ENCODE measurements around the gene NOTCH2. TPM values are rescaled to one million over a fixed set of nuclear protein-coding genes. Genes with fewer than 3 reads are reported as not detected.

Gene NOTCH2
- total RNA-seq, 3 donors from 2014 or later (not counting 1 experiment from before 2014, with no cell fraction given), result 74.7 to 136 (median 97.4) TPM

DNA sequence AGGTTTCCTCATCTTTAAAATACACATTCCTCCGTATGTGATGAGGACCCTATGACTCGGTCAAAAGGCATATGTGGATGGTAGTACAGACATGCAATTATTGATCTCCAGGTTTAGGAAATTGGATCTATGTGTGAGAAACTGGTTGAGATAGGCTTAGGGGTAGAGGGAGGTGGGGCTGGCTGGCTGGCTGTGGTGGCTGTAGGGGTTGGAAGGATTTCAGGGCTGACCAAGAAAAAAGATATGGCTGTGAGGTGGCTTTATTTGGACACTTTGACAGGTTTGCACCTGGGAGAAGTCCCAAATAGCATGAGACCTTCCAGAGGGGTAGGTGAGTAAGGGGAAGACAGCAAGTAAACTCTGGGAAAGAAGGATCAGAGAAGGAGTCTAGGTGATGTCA, 133.5 kb downstream of the NOTCH2 start:
- H3K27ac Mint-ChIP-seq, result no peak overlapping the region
- H3K27me3 Mint-ChIP-seq (ENCODE audit: low read depth in 2 of 2), result no peaks in the 10 kb centered on the region
- TF ChIP-seq, protein P1, sequence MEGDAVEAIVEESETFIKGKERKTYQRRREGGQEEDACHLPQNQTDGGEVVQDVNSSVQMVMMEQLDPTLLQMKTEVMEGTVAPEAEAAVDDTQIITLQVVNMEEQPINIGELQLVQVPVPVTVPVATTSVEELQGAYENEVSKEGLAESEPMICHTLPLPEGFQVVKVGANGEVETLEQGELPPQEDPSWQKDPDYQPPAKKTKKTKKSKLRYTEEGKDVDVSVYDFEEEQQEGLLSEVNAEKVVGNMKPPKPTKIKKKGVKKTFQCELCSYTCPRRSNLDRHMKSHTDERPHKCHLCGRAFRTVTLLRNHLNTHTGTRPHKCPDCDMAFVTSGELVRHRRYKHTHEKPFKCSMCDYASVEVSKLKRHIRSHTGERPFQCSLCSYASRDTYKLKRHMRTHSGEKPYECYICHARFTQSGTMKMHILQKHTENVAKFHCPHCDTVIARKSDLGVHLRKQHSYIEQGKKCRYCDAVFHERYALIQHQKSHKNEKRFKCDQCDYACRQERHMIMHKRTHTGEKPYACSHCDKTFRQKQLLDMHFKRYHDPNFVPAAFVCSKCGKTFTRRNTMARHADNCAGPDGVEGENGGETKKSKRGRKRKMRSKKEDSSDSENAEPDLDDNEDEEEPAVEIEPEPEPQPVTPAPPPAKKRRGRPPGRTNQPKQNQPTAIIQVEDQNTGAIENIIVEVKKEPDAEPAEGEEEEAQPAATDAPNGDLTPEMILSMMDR (IDR thresholded peaks at IDR 0.05), result no peak
- Histone ChIP-seq H3K27me3 (ENCODE audit: control insufficient read depth, insufficient read depth, low read length) (no peaks in the 10 kb centered on the region), H3K9me3 (ENCODE audit: control insufficient read depth, insufficient read depth, low read length) (no peaks in the 10 kb centered on the region), H3K4me1 (ENCODE audit: control insufficient read depth, insufficient read depth, low read length) (no peaks in the 10 kb centered on the region), H3K36me3 (ENCODE audit: control insufficient read depth, insufficient read depth, low read length) (peaks cover 74% of the 10 kb centered on the region), H3K4me3 (ENCODE audit: low read length) (no peak overlapping the region), H3K27ac (ENCODE audit: low read length) (no peak overlapping the region)
- 100% methylated on average over 2 of the region's 2 CpGs for WGBS (ENCODE audit: insufficient coverage)
- DNase-seq (no peak), ATAC-seq (no peak)
- H3K9me3 Mint-ChIP-seq, result peaks cover 0 to 6% of the 10 kb centered on the region in 2 donors
- H3K4me3 Mint-ChIP-seq, result no peak overlapping the region
- intact Hi-C loops (cut with micrococcal nuclease), result no loop called here
- peaks cover 46% of the 10 kb centered on the region for H3K36me3 Mint-ChIP-seq
- no peaks in the 10 kb centered on the region for H3K4me1 Mint-ChIP-seq

DNA sequence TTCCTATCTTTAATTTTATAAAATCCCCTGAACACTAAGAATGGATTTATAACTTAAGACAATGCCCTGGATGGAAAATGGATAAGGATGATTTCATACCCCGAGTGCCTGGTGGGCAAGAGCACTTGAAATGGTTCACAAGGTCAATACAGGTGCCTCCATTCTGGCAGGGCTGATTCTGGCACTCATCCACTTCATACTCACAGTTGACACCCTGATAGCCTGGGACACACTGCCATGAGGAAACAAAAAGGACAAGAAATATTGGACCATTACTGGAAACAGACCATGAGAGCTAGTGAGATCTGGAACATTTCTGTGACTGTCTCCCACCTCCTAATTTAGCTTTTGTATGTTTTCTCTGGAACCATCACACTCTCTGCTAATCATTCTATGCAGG, 134.1 kb downstream of the NOTCH2 start:
- Mint-ChIP-seq H3K27ac (no peak overlapping the region), H3K9me3 (peaks cover 0 to 6% of the 10 kb centered on the region in 2 donors), H3K36me3 (peaks cover 46% of the 10 kb centered on the region), H3K4me3 (no peak overlapping the region), H3K27me3 (ENCODE audit: low read depth in 2 of 2) (no peaks in the 10 kb centered on the region), H3K4me1 (no peaks in the 10 kb centered on the region)
- no peak for ATAC-seq
- intact Hi-C loops (cut with micrococcal nuclease), result no loop called here
- H3K4me1 ChIP-seq (ENCODE audit: control insufficient read depth, insufficient read depth, low read length), result no peaks in the 10 kb centered on the region
- TF ChIP-seq, protein P1 (IDR thresholded peaks at IDR 0.05), result no peak
- peaks cover 68% of the 10 kb centered on the region for H3K36me3 ChIP-seq (ENCODE audit: control insufficient read depth, insufficient read depth, low read length)
- DNase-seq, result no peak
- H3K27ac ChIP-seq (ENCODE audit: low read length), result no peak overlapping the region
- no peaks in the 10 kb centered on the region for H3K9me3 ChIP-seq (ENCODE audit: control insufficient read depth, insufficient read depth, low read length)
- 100% methylated on average over 1 of the region's 1 CpG for WGBS (ENCODE audit: insufficient coverage)
- H3K4me3 ChIP-seq (ENCODE audit: low read length), result no peak overlapping the region
- no peaks in the 10 kb centered on the region for H3K27me3 ChIP-seq (ENCODE audit: control insufficient read depth, insufficient read depth, low read length)

DNA sequence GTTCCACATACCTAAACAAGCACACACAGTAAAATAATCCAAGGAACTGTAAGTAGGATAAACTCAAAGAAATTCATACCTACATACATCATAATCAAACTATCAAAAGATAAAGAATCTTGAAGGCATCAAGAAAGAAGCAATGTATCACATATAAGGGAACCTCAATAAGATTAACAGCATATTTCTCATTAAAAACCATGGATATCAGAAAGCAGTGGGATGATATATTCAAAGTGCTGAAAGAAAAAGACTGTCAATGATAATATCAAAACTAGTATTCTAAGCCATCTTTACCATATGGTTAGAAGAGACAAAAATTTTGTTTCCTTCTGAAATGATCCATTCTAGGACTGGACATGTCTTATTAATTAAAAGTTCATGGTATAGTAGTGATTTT, 136.1 kb downstream of the NOTCH2 start:
- no peaks in the 10 kb centered on the region for H3K4me1 Mint-ChIP-seq
- Histone ChIP-seq H3K27me3 (ENCODE audit: control insufficient read depth, insufficient read depth, low read length) (no peaks in the 10 kb centered on the region), H3K27ac (ENCODE audit: low read length) (no peak overlapping the region), H3K36me3 (ENCODE audit: control insufficient read depth, insufficient read depth, low read length) (peaks cover 67% of the 10 kb centered on the region), H3K4me1 (ENCODE audit: control insufficient read depth, insufficient read depth, low read length) (no peaks in the 10 kb centered on the region), H3K4me3 (ENCODE audit: low read length) (no peak overlapping the region), H3K9me3 (ENCODE audit: control insufficient read depth, insufficient read depth, low read length) (no peaks in the 10 kb centered on the region)
- H3K9me3 Mint-ChIP-seq, result peaks cover 0 to 6% of the 10 kb centered on the region in 2 donors
- TF ChIP-seq, protein P1 (IDR thresholded peaks at IDR 0.05), result no peak
- no peak for ATAC-seq
- H3K36me3 Mint-ChIP-seq, result peaks cover 46% of the 10 kb centered on the region
- H3K27ac Mint-ChIP-seq, result no peak overlapping the region
- no peak for DNase-seq
- H3K4me3 Mint-ChIP-seq, result no peak overlapping the region
- intact Hi-C loops (cut with micrococcal nuclease), result no loop called here
- no peaks in the 10 kb centered on the region for H3K27me3 Mint-ChIP-seq (ENCODE audit: low read depth in 2 of 2)

DNA sequence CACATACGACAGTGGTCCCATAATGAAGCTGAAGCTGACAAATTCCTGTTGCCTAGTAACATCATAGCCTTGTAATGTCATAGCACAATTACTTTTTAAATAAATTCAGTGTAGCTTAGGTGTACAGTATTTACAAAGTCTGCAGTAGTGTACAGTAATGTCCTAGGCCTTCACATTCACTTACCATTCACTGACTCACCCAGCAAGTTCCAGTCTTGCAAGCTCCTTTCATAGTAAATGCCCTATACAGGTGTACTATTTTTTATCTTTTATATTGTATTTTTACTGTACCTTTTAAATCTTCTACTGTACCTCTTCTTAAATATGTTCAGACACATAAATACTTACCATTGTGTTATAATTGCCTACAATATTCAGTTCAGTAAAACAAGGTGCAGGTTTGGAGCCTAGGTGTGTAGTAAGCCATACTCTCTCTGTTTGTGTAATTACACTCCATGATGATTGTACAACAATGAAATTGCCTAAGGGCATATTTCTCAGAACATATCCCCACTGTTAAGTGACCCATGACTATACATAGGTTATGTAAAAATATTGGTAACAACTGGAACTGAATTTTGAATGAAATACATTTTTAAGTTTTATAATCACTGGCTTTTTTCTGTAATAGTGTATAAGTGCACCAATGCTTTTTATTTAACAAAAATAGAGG, 139.7 kb downstream of the NOTCH2 start:
- peaks cover 27% of the 10 kb centered on the region for H3K36me3 Mint-ChIP-seq
- Histone ChIP-seq H3K4me3 (ENCODE audit: low read length) (no peak overlapping the region), H3K27ac (ENCODE audit: low read length) (no peak overlapping the region), H3K4me1 (ENCODE audit: control insufficient read depth, insufficient read depth, low read length) (no peaks in the 10 kb centered on the region), H3K27me3 (ENCODE audit: control insufficient read depth, insufficient read depth, low read length) (no peaks in the 10 kb centered on the region), H3K36me3 (ENCODE audit: control insufficient read depth, insufficient read depth, low read length) (peaks cover 68% of the 10 kb centered on the region), H3K9me3 (ENCODE audit: control insufficient read depth, insufficient read depth, low read length) (no peaks in the 10 kb centered on the region)
- no peaks in the 10 kb centered on the region for H3K27me3 Mint-ChIP-seq (ENCODE audit: low read depth in 2 of 2)
- WGBS (ENCODE audit: insufficient coverage), result 93% methylated on average over 1 of the region's 1 CpG
- intact Hi-C loops (cut with micrococcal nuclease), result no loop called here
- ATAC-seq (no peak), DNase-seq (no peak)
- H3K9me3 Mint-ChIP-seq, result peaks cover 0 to 6% of the 10 kb centered on the region in 2 donors
- TF ChIP-seq, protein P1 (IDR thresholded peaks at IDR 0.05), result no peak
- H3K4me1 Mint-ChIP-seq, result no peaks in the 10 kb centered on the region
- no peak overlapping the region for H3K27ac Mint-ChIP-seq
- H3K4me3 Mint-ChIP-seq, result no peak overlapping the region
